Hepatocyte (in vitro differentiated cells): Measurements from ENCODE around the gene ZMIZ1.

Source experiments
- CTCF ChIP-seq: fragments of 200-600 bp; sonication (generic); IDR thresholded peaks from 2 replicates; pipeline ENCODE4 v1.5.1; 2016; ENCODE audit warnings: antibody characterized with exemption, mild to moderate bottlenecking; ENCODE audit not compliant: poor library complexity
- EZH2 ChIP-seq: fragments of 200-600 bp; sonication (generic); IDR thresholded peaks from 2 replicates; pipeline ENCODE4 v1.6.1; 2016; ENCODE audit warnings: antibody characterized with exemption, mild to moderate bottlenecking, borderline replicate concordance
- EZH2phosphoT487 ChIP-seq: fragments of 200-600 bp; sonication (generic); IDR thresholded peaks from one replicate; pipeline ENCODE4 v1.6.1; 2018; ENCODE audit warnings: antibody characterized with exemption, mild to moderate bottlenecking, low read depth, moderate library complexity; ENCODE audit not compliant: unreplicated experiment, severe bottlenecking

- TF ChIP-seq EZH2phosphoT487 = no peak
- no peak for TF ChIP-seq CTCF
- no peak for TF ChIP-seq EZH2
These were observed 7.1 kb upstream of the ZMIZ1 start for GRCh38 chr10:79061441-79062315.
